Upper lobe of left lung (tissue), 6 donors: ENCODE measurements around the gene ACP6. TPM values are rescaled to one million over a fixed set of nuclear protein-coding genes. Genes with fewer than 3 reads are reported as not detected.

Experiments used
- ATAC-seq, 2 donors: fragments of 200-7000 bp; cut with Tn5 transposase; one replicate each; pipeline ENCODE4 v1.9.1; 2022; ENCODE audit warnings: mild to moderate bottlenecking in 2 of 2, moderate library complexity in 2 of 2; ENCODE audit not compliant: low FRiP score in 2 of 2
- DNase-seq, 2 donors: peaks; one replicate each; pipeline ENCODE4 v3.0.0-alpha.2; 2019 to 2020
- H3K27ac ChIP-seq, 4 donors: fragments of 200-600 bp; sonication (generic); one replicate each; pipeline ENCODE4 v1.5.1; 2016 to 2019
- H3K27me3 ChIP-seq, 4 donors: fragments of 200-600 bp; sonication (generic); one replicate each; pipeline ENCODE4 v1.5.1; 2017 to 2019
- H3K36me3 ChIP-seq, 4 donors: fragments of 200-600 bp; sonication (generic); one replicate each; pipeline ENCODE4 v1.5.1; 2016 to 2019
- H3K4me1 ChIP-seq, 4 donors: fragments of 200-600 bp; sonication (generic); one replicate each; pipeline ENCODE4 v1.5.1; 2018 to 2019
- H3K4me3 ChIP-seq, 4 donors: fragments of 200-600 bp; sonication (generic); one replicate each; pipeline ENCODE4 v1.5.1; 2017 to 2019; ENCODE audit warnings: mild to moderate bottlenecking in 2 of 4, moderate library complexity in 1 of 4
- H3K9me3 ChIP-seq, 4 donors: fragments of 200-600 bp; sonication (generic); one replicate each; pipeline ENCODE4 v1.5.1; 2018 to 2019
- EP300 ChIP-seq, 4 donors: sonication (generic); formaldehyde crosslinking; IDR thresholded peaks; one replicate each; pipeline ENCODE4 v1.5.1; 2017; ENCODE audit warnings: antibody characterized with exemption in 4 of 4, control low read depth in 2 of 4
- POLR2A ChIP-seq, 4 donors: fragments of 450-650 bp; IDR thresholded peaks; one replicate each; pipeline ENCODE4 v1.5.1; 2016 to 2017; ENCODE audit warnings: antibody characterized with exemption in 4 of 4, mild to moderate bottlenecking in 2 of 4
- POLR2AphosphoS5 ChIP-seq, 2 donors: sonication (generic); formaldehyde crosslinking; IDR thresholded peaks; one replicate each; pipeline ENCODE4 v1.5.1; 2017; ENCODE audit warnings: antibody characterized with exemption in 2 of 2
- WGBS, 2 donors: methylation state at CpG; one replicate each; pipeline ENCODE4 v1.1.5; 2017 to 2018; 5-methylcytosine and 5-hydroxymethylcytosine counted together
- total RNA-seq, 6 donors: library from RNA; depleted of rRNA in 4 of 6; stranded (reverse); fragments of >200 nt in 4 of 6; gene quantifications; one replicate each; pipeline versions ENCODE4 v1.1.0 to v1.2.1, GENCODE V29; 2016 to 2021
- TF ChIP-seq, protein P1 (sequence below), 6 experiments: fragments of 450-650 bp in 4 of 6; fragments of 200-600 bp in 2 of 6; sonication (generic) in 2 of 6; IDR thresholded peaks; one replicate each; pipeline ENCODE4 v1.5.1; 2016 to 2019; ENCODE audit warnings: antibody characterized with exemption in 6 of 6
- donor health status: DM: no; HTN: no; CAD: no; lungs with moderate emphysema.
- donor health status: DM: no; HTN: yes; CAD: no; lungs with severe emphysema.

ACP6 gene
- total RNA-seq, 6 donors from 2014 or later = 8.1 to 60.8 (median 21.6) TPM

DNA sequence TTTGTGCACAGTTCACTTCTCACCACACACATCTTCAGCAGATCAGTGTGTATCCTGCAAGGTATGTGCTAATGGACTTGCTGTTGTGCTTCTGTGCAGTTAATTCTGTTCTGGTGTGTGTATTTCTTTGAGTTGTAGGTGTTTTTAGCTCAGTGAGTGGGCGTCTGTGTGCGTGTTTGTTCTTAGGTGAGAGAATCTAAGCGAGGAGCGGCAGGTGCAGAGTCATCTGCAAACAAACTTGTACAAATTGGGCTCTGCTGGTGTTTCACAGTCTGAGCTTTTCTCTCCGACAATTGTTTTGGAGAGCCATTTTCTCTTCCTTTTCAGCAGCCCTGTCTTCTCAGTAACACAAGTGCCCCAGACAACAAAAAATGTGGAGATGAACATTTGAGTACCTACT lies 43.6 kb downstream of the ACP6 start:
- WGBS, 2 donors = 95% methylated on average over 5 of the region's 5 CpGs
- Histone ChIP-seq H3K9me3 (no peaks in the 10 kb centered on the region), H3K4me1 (peaks cover 0 to 6% (median 0%) of the 10 kb centered on the region in 4 donors), H3K4me3 (no peak overlapping the region), H3K27ac (no peak overlapping the region), H3K36me3 (peaks cover 0 to 19% (median 8%) of the 10 kb centered on the region in 4 donors), H3K27me3 (no peaks in the 10 kb centered on the region)
- DNase-seq (no peak), ATAC-seq (no peak)
- TF ChIP-seq EP300 (IDR thresholded peaks at IDR 0.05) (no peak), POLR2AphosphoS5 (IDR thresholded peaks at IDR 0.05) (no peak), POLR2A (IDR thresholded peaks at IDR 0.05) (no peak)
- TF ChIP-seq, protein P1, sequence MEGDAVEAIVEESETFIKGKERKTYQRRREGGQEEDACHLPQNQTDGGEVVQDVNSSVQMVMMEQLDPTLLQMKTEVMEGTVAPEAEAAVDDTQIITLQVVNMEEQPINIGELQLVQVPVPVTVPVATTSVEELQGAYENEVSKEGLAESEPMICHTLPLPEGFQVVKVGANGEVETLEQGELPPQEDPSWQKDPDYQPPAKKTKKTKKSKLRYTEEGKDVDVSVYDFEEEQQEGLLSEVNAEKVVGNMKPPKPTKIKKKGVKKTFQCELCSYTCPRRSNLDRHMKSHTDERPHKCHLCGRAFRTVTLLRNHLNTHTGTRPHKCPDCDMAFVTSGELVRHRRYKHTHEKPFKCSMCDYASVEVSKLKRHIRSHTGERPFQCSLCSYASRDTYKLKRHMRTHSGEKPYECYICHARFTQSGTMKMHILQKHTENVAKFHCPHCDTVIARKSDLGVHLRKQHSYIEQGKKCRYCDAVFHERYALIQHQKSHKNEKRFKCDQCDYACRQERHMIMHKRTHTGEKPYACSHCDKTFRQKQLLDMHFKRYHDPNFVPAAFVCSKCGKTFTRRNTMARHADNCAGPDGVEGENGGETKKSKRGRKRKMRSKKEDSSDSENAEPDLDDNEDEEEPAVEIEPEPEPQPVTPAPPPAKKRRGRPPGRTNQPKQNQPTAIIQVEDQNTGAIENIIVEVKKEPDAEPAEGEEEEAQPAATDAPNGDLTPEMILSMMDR (IDR thresholded peaks at IDR 0.05) = no peak

DNA sequence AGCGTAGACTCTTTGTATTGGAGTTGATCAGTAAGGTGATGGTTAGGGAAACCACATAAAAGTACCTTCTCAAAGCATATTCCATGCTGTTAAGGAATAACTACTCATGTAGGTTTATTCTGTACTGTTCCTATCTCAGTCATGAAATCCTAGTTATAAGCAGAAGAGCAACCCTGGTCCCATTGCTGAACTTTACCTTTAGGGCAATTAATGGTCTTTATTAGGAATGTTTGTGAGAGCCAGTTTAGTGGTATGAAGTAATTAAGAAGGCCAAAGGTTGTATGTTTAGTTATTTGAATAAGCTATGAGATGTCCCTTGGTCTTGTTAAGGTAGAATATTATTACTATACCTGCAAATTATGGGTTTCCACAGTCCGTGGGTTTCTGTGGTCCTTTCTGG lies 44.0 kb downstream of the ACP6 start:
- no peak for ATAC-seq
- no peaks in the 10 kb centered on the region for H3K27me3 ChIP-seq
- H3K4me1 ChIP-seq = peaks cover 0 to 6% (median 0%) of the 10 kb centered on the region in 4 donors
- no peak overlapping the region for H3K4me3 ChIP-seq
- H3K27ac ChIP-seq = no peak overlapping the region
- WGBS, 2 donors = 88 to 92% methylated on average over 2 of the region's 2 CpGs
- H3K36me3 ChIP-seq = peaks cover 0 to 21% (median 8%) of the 10 kb centered on the region in 4 donors
- no peak for TF ChIP-seq EP300 (IDR thresholded peaks at IDR 0.05)
- DNase-seq = no peak
- H3K9me3 ChIP-seq = no peaks in the 10 kb centered on the region

DNA sequence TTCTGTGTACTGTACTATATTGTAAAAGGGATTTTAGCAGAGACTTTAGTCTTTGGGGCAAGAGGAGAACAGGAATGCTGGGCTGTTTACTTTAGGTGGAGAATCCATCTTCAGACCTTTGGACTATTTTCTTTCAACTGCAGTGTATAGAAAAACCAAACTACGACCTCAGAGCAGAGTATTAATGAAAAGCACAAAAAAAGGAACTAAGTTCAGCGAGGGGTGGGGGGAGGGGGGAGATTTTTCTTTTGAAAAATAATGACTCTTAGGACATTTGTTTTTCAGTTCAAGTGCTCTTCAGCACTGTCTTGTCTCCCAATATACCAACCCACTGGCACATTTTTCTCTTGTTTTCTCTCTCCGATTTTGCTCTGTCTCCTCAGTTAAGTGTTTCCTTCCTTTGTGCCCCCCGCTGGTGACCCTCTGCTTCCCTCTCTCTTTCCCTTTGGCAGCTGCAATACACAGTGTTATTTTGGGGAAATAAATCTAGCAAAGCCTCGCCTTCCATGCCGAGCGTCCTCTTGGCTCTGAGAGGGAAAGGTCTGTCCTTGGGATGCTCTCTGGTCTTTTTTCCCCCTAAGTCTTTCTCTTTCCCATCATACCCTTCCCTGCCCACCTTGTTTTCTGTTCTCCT lies 44.8 kb downstream of the ACP6 start:
- DNase-seq = no peak
- no peak overlapping the region for H3K27ac ChIP-seq
- no peak for ATAC-seq
- H3K36me3 ChIP-seq = peaks cover 0 to 25% (median 9%) of the 10 kb centered on the region in 4 donors
- peaks cover 0 to 6% (median 0%) of the 10 kb centered on the region in 4 donors for H3K4me1 ChIP-seq
- no peak for TF ChIP-seq EP300 (IDR thresholded peaks at IDR 0.05)
- TF ChIP-seq POLR2A (IDR thresholded peaks at IDR 0.05) = no peak
- TF ChIP-seq, protein P1 (IDR thresholded peaks at IDR 0.05) = no peak
- no peak for TF ChIP-seq POLR2AphosphoS5 (IDR thresholded peaks at IDR 0.05)
- H3K27me3 ChIP-seq = no peaks in the 10 kb centered on the region
- no peak overlapping the region for H3K4me3 ChIP-seq
- no peaks in the 10 kb centered on the region for H3K9me3 ChIP-seq
- 50 to 60% methylated on average over 7 of the region's 7 CpGs for WGBS, 2 donors

DNA sequence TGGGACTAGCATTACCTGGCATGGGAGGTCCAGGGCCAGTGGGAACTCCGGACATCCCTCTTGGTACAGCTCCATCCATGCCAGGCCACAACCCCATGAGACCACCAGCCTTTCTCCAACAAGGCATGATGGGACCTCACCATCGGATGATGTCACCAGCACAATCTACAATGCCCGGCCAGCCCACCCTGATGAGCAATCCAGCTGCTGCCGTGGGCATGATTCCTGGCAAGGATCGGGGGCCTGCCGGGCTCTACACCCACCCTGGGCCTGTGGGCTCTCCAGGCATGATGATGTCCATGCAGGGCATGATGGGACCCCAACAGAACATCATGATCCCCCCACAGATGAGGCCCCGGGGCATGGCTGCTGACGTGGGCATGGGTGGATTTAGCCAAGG lies 45.8 kb downstream of the ACP6 start:
- WGBS, 2 donors = 94 to 100% methylated on average over 5 to 6 of the region's 8 CpGs
- H3K4me1 ChIP-seq = peaks cover 0 to 6% (median 0%) of the 10 kb centered on the region in 4 donors
- no peak for TF ChIP-seq EP300 (IDR thresholded peaks at IDR 0.05)
- TF ChIP-seq POLR2AphosphoS5 (IDR thresholded peaks at IDR 0.05) = no peak
- TF ChIP-seq, protein P1 (IDR thresholded peaks at IDR 0.05) = no peak
- TF ChIP-seq POLR2A (IDR thresholded peaks at IDR 0.05) = no peak
- ATAC-seq = no peak
- DNase-seq = peak in 1 of 2 donors; percentile 46
- H3K27me3 ChIP-seq = no peaks in the 10 kb centered on the region
- no peak overlapping the region for H3K27ac ChIP-seq
- H3K9me3 ChIP-seq = no peaks in the 10 kb centered on the region
- no peak overlapping the region for H3K4me3 ChIP-seq
- peaks cover 2 to 35% (median 16%) of the 10 kb centered on the region in 4 donors for H3K36me3 ChIP-seq

DNA sequence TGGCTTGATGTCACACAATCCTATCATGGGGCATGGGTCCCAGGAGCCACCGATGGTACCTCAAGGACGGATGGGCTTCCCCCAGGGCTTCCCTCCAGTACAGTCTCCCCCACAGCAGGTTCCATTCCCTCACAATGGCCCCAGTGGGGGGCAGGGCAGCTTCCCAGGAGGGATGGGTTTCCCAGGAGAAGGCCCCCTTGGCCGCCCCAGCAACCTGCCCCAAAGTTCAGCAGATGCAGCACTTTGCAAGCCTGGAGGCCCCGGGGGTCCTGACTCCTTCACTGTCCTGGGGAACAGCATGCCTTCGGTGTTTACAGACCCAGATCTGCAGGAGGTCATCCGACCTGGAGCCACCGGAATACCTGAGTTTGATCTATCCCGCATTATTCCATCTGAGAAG lies 46.3 kb downstream of the ACP6 start:
- Histone ChIP-seq H3K4me1 (peaks cover 0 to 6% (median 0%) of the 10 kb centered on the region in 4 donors), H3K27me3 (no peaks in the 10 kb centered on the region), H3K4me3 (no peak overlapping the region), H3K9me3 (no peaks in the 10 kb centered on the region), H3K27ac (no peak overlapping the region), H3K36me3 (peaks cover 7 to 40% (median 21%) of the 10 kb centered on the region in 4 donors)
- DNase-seq (no peak), ATAC-seq (no peak)
- TF ChIP-seq POLR2A (IDR thresholded peaks at IDR 0.05) (no peak), POLR2AphosphoS5 (IDR thresholded peaks at IDR 0.05) (no peak), EP300 (IDR thresholded peaks at IDR 0.05) (no peak)
- TF ChIP-seq, protein P1 (IDR thresholded peaks at IDR 0.05) = no peak
- 93 to 100% methylated on average over 1 to 8 of the region's 8 CpGs for WGBS, 2 donors
